Chondrocyte (in vitro differentiated cells): ENCODE measurements around the gene DTX3. TPM values are rescaled to one million over a fixed set of nuclear protein-coding genes. Genes with fewer than 3 reads are reported as not detected.
"Not testable (repeated sequence)": the region's sequence is repeated elsewhere in the genome, so short reads cannot be mapped to it uniquely, and the experiment has no call there.

Experiments used
- DNase-seq: peaks from one replicate; pipeline ENCODE4 v3.0.0; 2021; ENCODE audit warnings: mixed read lengths, low spot score
- H3K27ac Mint-ChIP-seq: one replicate; pipeline ENCODE4 v1.8.0; 2021; ENCODE audit warnings: mild to moderate bottlenecking, moderate library complexity, mixed read lengths; ENCODE audit not compliant: unreplicated experiment
- H3K27me3 Mint-ChIP-seq: 2 replicates; pipeline ENCODE4 v1.8.0; 2021; ENCODE audit warnings: low read depth, mixed read lengths
- H3K36me3 Mint-ChIP-seq: 2 replicates; pipeline ENCODE4 v1.8.0; 2021; ENCODE audit warnings: low read depth, mixed read lengths
- H3K4me1 Mint-ChIP-seq: 2 replicates; pipeline ENCODE4 v1.8.0; 2021; ENCODE audit warnings: low read depth, mild to moderate bottlenecking, mixed read lengths
- H3K4me3 Mint-ChIP-seq: one replicate; pipeline ENCODE4 v1.8.0; 2021; ENCODE audit warnings: mild to moderate bottlenecking, moderate library complexity, mixed read lengths; ENCODE audit not compliant: unreplicated experiment
- H3K9me3 Mint-ChIP-seq: 2 replicates; pipeline ENCODE4 v1.8.0; 2021; ENCODE audit warnings: low read depth, mixed read lengths
- CTCF ChIP-seq: fragments of 200-600 bp; sonication (generic); IDR thresholded peaks from 2 replicates; pipeline ENCODE4 v1.5.0; 2021; ENCODE audit warnings: antibody characterized with exemption, mild to moderate bottlenecking, moderate library complexity
- total RNA-seq: library from RNA; stranded (reverse); gene quantifications from 3 replicates; pipeline ENCODE4 v1.2.1, GENCODE V29; 2021

The DTX3 gene
- total RNA-seq, 1 donor from 2014 or later, result 29.8 TPM

- Mint-ChIP-seq H3K36me3 (peaks cover 5% of the 10 kb centered on the region), H3K27ac (no peak within 1 kb of the TSS), H3K4me1 (peaks cover 13% of the 10 kb centered on the region), H3K9me3 (no peaks in the 10 kb centered on the region), H3K4me3 (peak within 1 kb of the TSS; percentile 78), H3K27me3 (peaks cover 5% of the 10 kb centered on the region)
- TF ChIP-seq CTCF, result peak; percentile 88
- peak; percentile 94 for DNase-seq
Observed at GRCh38 chr12:57632958-57633840, 28.6 kb downstream of the DTX3 start, which contains the start of gene B4GALNT1. B4GALNT1 (minus strand) TSS chr12:57633201; CDS start chr12:57632132, 1,069 bp downstream.

- H3K4me3 Mint-ChIP-seq, H3K4me1 Mint-ChIP-seq, H3K27ac Mint-ChIP-seq, H3K36me3 Mint-ChIP-seq, H3K9me3 Mint-ChIP-seq, DNase-seq: not testable (repeated sequence)
- H3K27me3 Mint-ChIP-seq, result peaks cover 28% of the 10 kb centered on the region
Observed at GRCh38 chr12:57636731-57637130, 32.1 kb downstream of the DTX3 start.

GRCh38 chr12:57637364-57637763 is 32.7 kb downstream of the DTX3 start:
- peaks cover 31% of the 10 kb centered on the region for H3K27me3 Mint-ChIP-seq
- no peak for DNase-seq
- no peaks in the 10 kb centered on the region for H3K36me3 Mint-ChIP-seq
- H3K4me1 Mint-ChIP-seq, result peaks cover 5% of the 10 kb centered on the region
- H3K4me3 Mint-ChIP-seq, result no peak overlapping the region
- H3K9me3 Mint-ChIP-seq, result no peaks in the 10 kb centered on the region
- no peak overlapping the region for H3K27ac Mint-ChIP-seq
- peak; percentile 33 for TF ChIP-seq CTCF

GRCh38 chr12:57638096-57638495 is 33.5 kb downstream of the DTX3 start:
- Mint-ChIP-seq H3K27me3 (peaks cover 31% of the 10 kb centered on the region), H3K27ac (no peak overlapping the region), H3K4me1 (peaks cover 5% of the 10 kb centered on the region), H3K36me3 (no peaks in the 10 kb centered on the region), H3K9me3 (no peaks in the 10 kb centered on the region), H3K4me3 (no peak overlapping the region)
- DNase-seq, result no peak
- TF ChIP-seq CTCF, result no peak

GRCh38 chr12:57640175-57641042 is 35.8 kb downstream of the DTX3 start:
- no peak for DNase-seq
- Mint-ChIP-seq H3K9me3 (no peaks in the 10 kb centered on the region), H3K36me3 (no peaks in the 10 kb centered on the region), H3K4me1 (no peaks in the 10 kb centered on the region), H3K27ac (no peak overlapping the region), H3K27me3 (peaks cover 31% of the 10 kb centered on the region), H3K4me3 (no peak overlapping the region)
- no peak for TF ChIP-seq CTCF
